Keratinocyte (primary cell): Measurements from ENCODE around the gene TMC8. TPM values are rescaled to one million over a fixed set of nuclear protein-coding genes. Genes with fewer than 3 reads are reported as not detected.

ENCODE experiments used
- DNase-seq: peaks from one replicate; pipeline ENCODE4 v3.0.0-alpha.2; 2011; ENCODE audit warnings: low read depth, missing footprints, low spot score
- FAIRE-seq: peaks from 2 replicates; lab custom pipeline; 2011; peaks lifted over from hg19 to GRCh38; lab: Jason Lieb, UNC
- H2AFZ ChIP-seq: 2 replicates; pipeline ENCODE4 v1.6.0; 2012; ENCODE audit warnings: low read length, control low read depth, inconsistent platforms; ENCODE audit not compliant: control insufficient read depth
- H3K27ac ChIP-seq: 2 replicates; pipeline ENCODE4 v1.5.1; 2011; ENCODE audit warnings: low read length; ENCODE audit not compliant: control insufficient read depth, insufficient read depth
- H3K27me3 ChIP-seq: 3 replicates; pipeline ENCODE4 v1.6.0; 2011; ENCODE audit warnings: low read length; ENCODE audit not compliant: control insufficient read depth, insufficient read depth; ENCODE audit errors: extremely low read depth
- H3K36me3 ChIP-seq, 2 experiments: 2 replicates in 1 of 2; 3 replicates in 1 of 2; pipeline ENCODE4 v1.5.1; 2011; ENCODE audit warnings: low read length in 2 of 2, mild to moderate bottlenecking in 1 of 2; ENCODE audit not compliant: control insufficient read depth in 2 of 2, insufficient read depth in 2 of 2; ENCODE audit errors: extremely low read depth in 1 of 2
- H3K4me1 ChIP-seq: 3 replicates; pipeline ENCODE4 v1.5.1; 2011; ENCODE audit warnings: low read length; ENCODE audit not compliant: control insufficient read depth, insufficient read depth; ENCODE audit errors: extremely low read depth
- H3K4me2 ChIP-seq: 3 replicates; pipeline ENCODE4 v1.6.0; 2011; ENCODE audit warnings: low read depth, low read length; ENCODE audit not compliant: control insufficient read depth, insufficient read depth; ENCODE audit errors: extremely low read depth
- H3K4me3 ChIP-seq, 3 experiments: fragments of 200-600 bp in 1 of 3; sonication (generic) in 1 of 3; 2 replicates in 2 of 3; 3 replicates in 1 of 3; pipeline ENCODE4 v1.5.1; 2011 to 2016; ENCODE audit warnings: low read length in 3 of 3, mild to moderate bottlenecking in 3 of 3, control low read depth in 2 of 3, inconsistent platforms in 1 of 3, low read depth in 1 of 3, mixed read lengths in 1 of 3, mixed run types in 1 of 3, moderate library complexity in 1 of 3; ENCODE audit not compliant: control insufficient read depth in 2 of 3, insufficient read depth in 2 of 3; ENCODE audit errors: extremely low read depth in 1 of 3
- H3K79me2 ChIP-seq: 2 replicates; pipeline ENCODE4 v1.6.0; 2012; ENCODE audit warnings: low read length; ENCODE audit not compliant: control insufficient read depth, insufficient read depth
- H3K9ac ChIP-seq: 3 replicates; pipeline ENCODE4 v1.6.0; 2011; ENCODE audit warnings: low read length; ENCODE audit not compliant: control insufficient read depth, insufficient read depth; ENCODE audit errors: extremely low read depth
- H3K9me1 ChIP-seq: 3 replicates; pipeline ENCODE4 v1.6.0; 2011; ENCODE audit warnings: low read length; ENCODE audit not compliant: control insufficient read depth, insufficient read depth; ENCODE audit errors: extremely low read depth
- H3K9me3 ChIP-seq: 2 replicates; pipeline ENCODE4 v1.5.1; 2012; ENCODE audit warnings: low read depth, low read length; ENCODE audit not compliant: control insufficient read depth
- H4K20me1 ChIP-seq: 3 replicates; pipeline ENCODE4 v1.6.0; 2011; ENCODE audit warnings: low read length; ENCODE audit not compliant: control insufficient read depth, insufficient read depth; ENCODE audit errors: extremely low read depth
- CTCF ChIP-seq, 3 experiments: IDR thresholded peaks in 1 of 3; conservative IDR thresholded peaks in 1 of 3; optimal IDR thresholded peaks in 1 of 3; 2 replicates in 2 of 3; 3 replicates in 1 of 3; pipeline versions ENCODE3 to v1.5.1; 2011; ENCODE audit warnings: low read length in 3 of 3, mild to moderate bottlenecking in 3 of 3, moderate library complexity in 2 of 3, control low read depth in 1 of 3, inconsistent platforms in 1 of 3; ENCODE audit not compliant: insufficient read depth in 2 of 3; ENCODE audit errors: extremely low read depth in 1 of 3
- EZH2 ChIP-seq: IDR thresholded peaks from one replicate; pipeline ENCODE4 v1.6.1; 2012; ENCODE audit warnings: inconsistent platforms, mild to moderate bottlenecking, low read length, moderate library complexity
- dilution Hi-C: fragments of 300-500 bp; cut with MboI; formaldehyde crosslinking; loops from one replicate; pipeline ENCODE4 v1.7.0; 2020; ENCODE audit warnings: low sequenced_read_pairs; ENCODE audit not compliant: extremely low pct_ligation_motif_present
- polyA plus RNA-seq, 5 experiments: library from polyadenylated mRNA; depleted of rRNA in 3 of 5; stranded (reverse) in 3 of 5; stranded (forward) in 1 of 5; unstranded in 1 of 5; fragments of >200 nt; gene quantifications; 1 replicate in 1 of 5; 2 replicates in 3 of 5; 3 replicates in 1 of 5; pipeline versions ENCODE4 v1.2.1 to v1.2.3, GENCODE V29; 2011 to 2012; ENCODE audit warnings: missing spikeins in 2 of 5, low read depth in 1 of 5, low replicate concordance in 1 of 5

The TMC8 gene
- polyA plus RNA-seq, 1 donor (not counting 4 experiments of a cell fraction or from before 2014, with no cell fraction given): 0.14 TPM

- Histone ChIP-seq H3K4me1 (no peaks in the 10 kb centered on the region), H3K4me2 (no peak overlapping the region), H3K27ac (no peak overlapping the region), H3K9me3 (no peaks in the 10 kb centered on the region), H3K9ac (no peak overlapping the region), H3K4me3 (no peak overlapping the region), H3K27me3 (no peaks in the 10 kb centered on the region), H2AFZ (no peak overlapping the region), H3K9me1 (no peaks in the 10 kb centered on the region), H3K36me3 (peaks cover 0 to 1% of the 10 kb centered on the region in 2 experiments), H3K79me2 (no peaks in the 10 kb centered on the region), H4K20me1 (no peaks in the 10 kb centered on the region)
- TF ChIP-seq EZH2 (no peak), CTCF (optimal IDR thresholded peaks at IDR 0.05 in 1 of 3, IDR thresholded peaks at IDR 0.05 in 1 of 3, conservative IDR thresholded peaks at IDR 0.05 in 1 of 3; ENCODE audit: extremely low read depth in 1 of 3, insufficient read depth in 2 of 3, low read length in 3 of 3) (no peak)
- dilution Hi-C loops: no loop called here
- DNase-seq (no peak), FAIRE-seq (no peak)
Measured at GRCh38 chr17:78105551-78105950, 25.0 kb upstream of the TMC8 start.

GRCh38 chr17:78106211-78106610 is 24.4 kb upstream of the TMC8 start:
- Histone ChIP-seq H3K79me2 (no peaks in the 10 kb centered on the region), H4K20me1 (no peaks in the 10 kb centered on the region), H2AFZ (no peak overlapping the region), H3K27ac (no peak overlapping the region), H3K4me3 (no peak overlapping the region), H3K4me1 (no peaks in the 10 kb centered on the region), H3K9me1 (no peaks in the 10 kb centered on the region), H3K27me3 (no peaks in the 10 kb centered on the region), H3K9me3 (no peaks in the 10 kb centered on the region), H3K4me2 (no peak overlapping the region), H3K36me3 (peaks cover 0 to 1% of the 10 kb centered on the region in 2 experiments), H3K9ac (no peak overlapping the region)
- no peak for TF ChIP-seq EZH2
- TF ChIP-seq CTCF (optimal IDR thresholded peaks at IDR 0.05 in 1 of 3, IDR thresholded peaks at IDR 0.05 in 1 of 3, conservative IDR thresholded peaks at IDR 0.05 in 1 of 3; ENCODE audit: extremely low read depth in 1 of 3, insufficient read depth in 2 of 3, low read length in 3 of 3): no peak
- dilution Hi-C loops: no loop called here
- no peak for DNase-seq
- no peak for FAIRE-seq
